HCT116 (cell line): Measurements from ENCODE around the gene IGSF11. TPM values are rescaled to one million over a fixed set of nuclear protein-coding genes. Genes with fewer than 3 reads are reported as not detected.

Experiments
- ATAC-seq: fragments of 200-7000 bp; cut with Tn5 transposase; 2 replicates; pipeline ENCODE4 v1.9.1; 2020; ENCODE audit warnings: mild to moderate bottlenecking, moderate library complexity
- BruUV-seq: library from RNA; stranded (reverse); fragments of 400-500 nt; replicated peaks from 2 replicates; lab custom pipeline; 2021; lab: Mats Ljungman, UMichigan
- CTCF ChIA-PET: fragments of 300-600 bp; sonication (Branson Sonifier 250); formaldehyde crosslinking; loops from one replicate; lab custom pipeline; 2021; ENCODE audit warnings: antibody characterized with exemption; lab: Charles Lee
- POLR2A ChIA-PET: fragments of 300-600, 350-600 bp; sonication (Branson Sonifier 250); formaldehyde crosslinking; loops from one replicate; lab custom pipeline; 2021; ENCODE audit warnings: antibody characterized with exemption; lab: Charles Lee
- RAD21 ChIA-PET, 2 experiments: fragments of 300-600 bp; sonication (Branson Sonifier 250); formaldehyde crosslinking; loops; one replicate each; lab custom pipeline; 2023; ENCODE audit warnings: low total read pairs in 2 of 2; ENCODE audit not compliant: uncharacterized antibody in 2 of 2, unreplicated experiment in 2 of 2, low non-redundant PET in 1 of 2; lab: Charles Lee
- DNase-seq: peaks from one replicate; pipeline ENCODE4 v3.0.0-alpha.2; 2010; ENCODE audit warnings: low read depth, low spot score
- H2AFZ ChIP-seq: fragments of 200-600 bp; shearing (Covaris generic), sonication (generic); 2 replicates; pipeline ENCODE4 v1.6.1; 2017; ENCODE audit warnings: low read depth, mixed run types, mixed read lengths, antibody characterized with exemption, low read length; ENCODE audit not compliant: poor library complexity, severe bottlenecking
- H3K27ac ChIP-seq: 2 replicates; pipeline ENCODE4 v1.5.1; 2012; ENCODE audit warnings: low read depth, low read length
- H3K27me3 ChIP-seq: fragments of 200-600 bp; sonication (generic); 2 replicates; pipeline ENCODE4 v1.6.1; 2016; ENCODE audit warnings: mixed run types, low read length, mixed read lengths; ENCODE audit not compliant: insufficient read depth
- H3K36me3 ChIP-seq, 2 experiments: fragments of 200-500 bp in 1 of 2; fragments of 200-600 bp in 1 of 2; sonication (Bioruptor generic) in 1 of 2; sonication (generic) in 1 of 2; 2 replicates each; pipeline versions ENCODE4 v1.5.1 to v1.6.1; 2014 to 2016; ENCODE audit warnings: low read length in 2 of 2, inconsistent platforms in 1 of 2, mixed read lengths in 1 of 2, mixed run types in 1 of 2; ENCODE audit not compliant: insufficient read depth in 2 of 2, control insufficient read depth in 1 of 2
- H3K4me1 ChIP-seq, 2 experiments: fragments of 200-600 bp in 1 of 2; sonication (generic) in 1 of 2; 2 replicates each; pipeline versions ENCODE4 v1.5.1 to v1.6.1; 2012 to 2017; ENCODE audit warnings: low read length in 2 of 2, inconsistent platforms in 1 of 2, mild to moderate bottlenecking in 1 of 2, mixed read lengths in 1 of 2, mixed run types in 1 of 2, moderate library complexity in 1 of 2; ENCODE audit not compliant: insufficient read depth in 2 of 2, control insufficient read depth in 1 of 2
- H3K4me2 ChIP-seq: fragments of 200-600 bp; sonication (generic); 2 replicates; pipeline ENCODE4 v1.6.1; 2017; ENCODE audit warnings: mixed run types, low read length, mixed read lengths
- H3K4me3 ChIP-seq, 2 experiments: fragments of 200-600 bp in 1 of 2; sonication (generic) in 1 of 2; replicated peaks in 1 of 2; 2 replicates each; pipeline ENCODE4 v1.5.1; 2011 to 2016; ENCODE audit warnings: low read length in 2 of 2, control low read depth in 1 of 2, low read depth in 1 of 2, mild to moderate bottlenecking in 1 of 2, mixed read lengths in 1 of 2, mixed run types in 1 of 2
- H3K79me2 ChIP-seq: fragments of 200-600 bp; sonication (generic); 2 replicates; pipeline ENCODE4 v1.6.1; 2017; ENCODE audit warnings: mild to moderate bottlenecking, mixed run types, low read length, moderate library complexity, mixed read lengths; ENCODE audit not compliant: insufficient read depth
- H3K9ac ChIP-seq: fragments of 200-600 bp; sonication (generic); 2 replicates; pipeline ENCODE4 v1.6.1; 2016; ENCODE audit warnings: low read length, mixed read lengths
- H3K9me2 ChIP-seq: fragments of 200-600 bp; sonication (generic), shearing (Covaris generic); 2 replicates; pipeline ENCODE4 v1.6.1; 2017; ENCODE audit warnings: mixed run types, mild to moderate bottlenecking, moderate library complexity; ENCODE audit not compliant: insufficient read depth
- H3K9me3 ChIP-seq, 2 experiments: fragments of 200-500 bp in 1 of 2; fragments of 200-600 bp in 1 of 2; sonication (Bioruptor generic) in 1 of 2; sonication (generic) in 1 of 2; 2 replicates each; pipeline ENCODE4 v1.6.1; 2014 to 2017; ENCODE audit warnings: low read length in 2 of 2, mixed read lengths in 2 of 2, inconsistent platforms in 1 of 2, low read depth in 1 of 2, mild to moderate bottlenecking in 1 of 2, mixed run types in 1 of 2, moderate library complexity in 1 of 2; ENCODE audit not compliant: control insufficient read depth in 1 of 2, insufficient read depth in 1 of 2
- H4K20me1 ChIP-seq: fragments of 200-600 bp; sonication (generic), shearing (Covaris generic); 2 replicates; pipeline ENCODE4 v1.6.1; 2017; ENCODE audit warnings: mixed run types, mild to moderate bottlenecking, moderate library complexity; ENCODE audit not compliant: insufficient read depth
- ATF3 ChIP-seq: IDR thresholded peaks from 2 replicates; pipeline ENCODE4 v1.6.1; 2012
- CBX3 ChIP-seq: IDR thresholded peaks from 2 replicates; pipeline ENCODE4 v1.6.1; 2012; ENCODE audit warnings: low read depth
- CEBPB ChIP-seq: IDR thresholded peaks from 2 replicates; pipeline ENCODE4 v1.6.1; 2012; ENCODE audit warnings: low read depth
- CTCF ChIP-seq, 3 experiments: fragments of 200-600 bp in 1 of 3; sonication (generic) in 1 of 3; IDR thresholded peaks in 2 of 3; conservative IDR thresholded peaks in 1 of 3; 2 replicates each; pipeline ENCODE4 v1.5.1; 2012 to 2017; ENCODE audit warnings: low read depth in 2 of 3, low read length in 2 of 3, antibody characterized with exemption in 1 of 3, borderline replicate concordance in 1 of 3, control low read depth in 1 of 3, mild to moderate bottlenecking in 1 of 3, mixed read lengths in 1 of 3, mixed run types in 1 of 3, moderate library complexity in 1 of 3; ENCODE audit not compliant: insufficient read depth in 1 of 3
- EGR1 ChIP-seq: IDR thresholded peaks from 2 replicates; pipeline ENCODE4 v1.6.1; 2012; ENCODE audit warnings: low read depth
- EZH2 ChIP-seq: fragments of 200-600 bp; sonication (generic); IDR thresholded peaks from 2 replicates; pipeline ENCODE4 v1.6.1; 2017; ENCODE audit warnings: antibody characterized with exemption, mixed run types
- EZH2phosphoT487 ChIP-seq: fragments of 200-600 bp; IDR thresholded peaks from 2 replicates; pipeline ENCODE4 v1.6.1; 2018; ENCODE audit warnings: antibody characterized with exemption, borderline replicate concordance
- FOSL1 ChIP-seq: IDR thresholded peaks from 2 replicates; pipeline ENCODE4 v1.6.1; 2012; ENCODE audit warnings: low read depth
- JUND ChIP-seq: IDR thresholded peaks from 2 replicates; pipeline ENCODE4 v1.6.1; 2012
- POLR2AphosphoS5 ChIP-seq: IDR thresholded peaks from 2 replicates; pipeline ENCODE4 v1.6.1; 2011; ENCODE audit warnings: mild to moderate bottlenecking, low read depth, low read length, moderate library complexity
- RAD21 ChIP-seq: IDR thresholded peaks from 2 replicates; pipeline ENCODE4 v1.6.1; 2012; ENCODE audit warnings: low read depth, mild to moderate bottlenecking
- SIN3A ChIP-seq: IDR thresholded peaks from 2 replicates; pipeline ENCODE4 v1.6.1; 2012; ENCODE audit warnings: low read depth
- SP1 ChIP-seq: IDR thresholded peaks from 2 replicates; pipeline ENCODE4 v1.6.1; 2012; ENCODE audit warnings: low read depth
- SRF ChIP-seq: IDR thresholded peaks from 2 replicates; pipeline ENCODE4 v1.6.1; 2012; ENCODE audit warnings: low read depth
- TCF7L2 ChIP-seq: IDR thresholded peaks from 2 replicates; pipeline ENCODE4 v1.7.0; 2011; ENCODE audit warnings: borderline replicate concordance, inconsistent platforms; ENCODE audit not compliant: insufficient read depth, insufficient read length; ENCODE audit errors: extremely low read depth
- YY1 ChIP-seq: IDR thresholded peaks from 2 replicates; pipeline ENCODE4 v1.6.1; 2011; ENCODE audit warnings: low read length, low read depth, moderate library complexity, mild to moderate bottlenecking; ENCODE audit not compliant: insufficient replicate concordance; ENCODE audit errors: extremely low read depth
- ZBTB33 ChIP-seq: IDR thresholded peaks from 2 replicates; pipeline ENCODE4 v1.6.1; 2011; ENCODE audit warnings: mild to moderate bottlenecking, low read length, moderate library complexity; ENCODE audit not compliant: insufficient replicate concordance; ENCODE audit errors: extremely low read depth
- ZNF274 ChIP-seq: fragments of 200-500 bp; sonication (Bioruptor generic); IDR thresholded peaks from 2 replicates; pipeline ENCODE4 v1.6.1; 2014; ENCODE audit warnings: mild to moderate bottlenecking, low read depth, low read length, inconsistent platforms
- intact Hi-C: fragments of 100-400 bp; cut with micrococcal nuclease; formaldehyde crosslinking; loops from 2 replicates; pipeline ENCODE4 v1.10.0; 2022
- total RNA-seq: library from RNA; stranded (reverse); gene quantifications from one replicate; pipeline ENCODE4 v1.2.1, GENCODE V29; 2021; ENCODE audit not compliant: unreplicated experiment
- TF ChIP-seq, protein P1 (sequence below): IDR thresholded peaks from 2 replicates; pipeline ENCODE4 v1.6.1; 2012
- TF ChIP-seq, protein P2 (sequence below): IDR thresholded peaks from 2 replicates; pipeline ENCODE4 v1.6.1; 2012; ENCODE audit warnings: low read depth

IGSF11 gene
- total RNA-seq, 1 experiment from 2014 or later: not detected

DNA sequence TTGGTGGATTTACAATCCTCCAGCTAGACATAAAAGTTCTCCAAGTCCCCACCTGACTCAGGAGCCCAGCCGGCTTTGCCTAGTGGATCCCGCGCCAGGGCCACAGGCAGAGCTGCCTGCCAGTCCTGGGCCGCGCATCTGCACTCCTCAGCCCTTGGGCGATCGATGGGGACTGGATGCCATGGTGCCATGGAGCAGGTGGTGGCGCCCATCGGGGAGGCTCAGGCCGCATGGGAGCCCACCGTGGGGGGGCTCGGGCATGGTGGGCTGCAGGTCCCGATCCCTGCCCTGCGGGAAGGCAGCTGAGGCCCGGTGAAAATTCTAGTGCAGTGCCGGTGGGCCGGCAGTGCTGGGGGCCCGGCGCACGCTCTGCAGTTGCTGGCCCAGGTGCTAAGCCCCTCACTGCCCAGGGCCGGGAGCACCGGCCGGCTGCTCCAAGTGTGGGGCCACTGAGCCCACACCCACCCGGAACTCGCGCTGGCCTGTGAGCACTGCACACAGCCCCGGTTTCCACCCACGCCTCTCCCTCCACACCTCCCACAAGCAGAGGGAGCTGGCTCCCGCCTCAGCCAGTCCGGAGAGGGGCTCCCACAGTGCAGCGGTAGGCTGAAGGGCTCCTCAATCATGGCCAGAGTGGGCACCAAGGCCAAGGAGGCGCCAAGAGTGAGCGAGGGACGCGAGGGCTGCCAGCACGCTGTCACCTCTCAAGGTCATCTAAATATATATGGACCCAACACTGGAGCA lies 38.8 kb upstream of the IGSF11 start:
- no peak for DNase-seq
- intact Hi-C loops: no loop called here
- ChIA-PET RAD21 (no interaction called here), CTCF (no interaction called here), POLR2A (no interaction called here)
- H4K20me1 ChIP-seq: no peaks in the 10 kb centered on the region
- H3K4me1 ChIP-seq: no peaks in the 10 kb centered on the region
- ATAC-seq: no peak
- no peaks in the 10 kb centered on the region for H3K36me3 ChIP-seq
- no peaks in the 10 kb centered on the region for H3K27me3 ChIP-seq
- no peaks in the 10 kb centered on the region; the same call in 1 of the 2 replicates for H3K9me2 ChIP-seq
- no peak overlapping the region for H3K9ac ChIP-seq
- H3K27ac ChIP-seq: no peak overlapping the region
- no peak overlapping the region for H3K4me3 ChIP-seq
- no peak for TF ChIP-seq EZH2phosphoT487
- TF ChIP-seq, protein P1, sequence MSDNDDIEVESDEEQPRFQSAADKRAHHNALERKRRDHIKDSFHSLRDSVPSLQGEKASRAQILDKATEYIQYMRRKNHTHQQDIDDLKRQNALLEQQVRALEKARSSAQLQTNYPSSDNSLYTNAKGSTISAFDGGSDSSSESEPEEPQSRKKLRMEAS: no peak
- no peak for TF ChIP-seq CBX3
- no peak for TF ChIP-seq CEBPB
- TF ChIP-seq FOSL1: no peak
- TF ChIP-seq CTCF (IDR thresholded peaks at IDR 0.05 in 2 of 3, conservative IDR thresholded peaks at IDR 0.05 in 1 of 3; ENCODE audit: borderline replicate concordance in 1 of 3, insufficient read depth in 1 of 3, low read depth in 2 of 3, low read length in 2 of 3): no peak
- TF ChIP-seq SRF: no peak
- no peak for TF ChIP-seq EZH2
- TF ChIP-seq EGR1: no peak
- TF ChIP-seq JUND: no peak
- no peak for TF ChIP-seq SIN3A
- TF ChIP-seq YY1: no peak
- TF ChIP-seq POLR2AphosphoS5: no peak
- no peak for TF ChIP-seq ATF3
- no peak for TF ChIP-seq SP1
- no peak for TF ChIP-seq ZNF274
- no peak for TF ChIP-seq ZBTB33
- TF ChIP-seq RAD21: no peak
- no peak for TF ChIP-seq TCF7L2
- TF ChIP-seq, protein P2, sequence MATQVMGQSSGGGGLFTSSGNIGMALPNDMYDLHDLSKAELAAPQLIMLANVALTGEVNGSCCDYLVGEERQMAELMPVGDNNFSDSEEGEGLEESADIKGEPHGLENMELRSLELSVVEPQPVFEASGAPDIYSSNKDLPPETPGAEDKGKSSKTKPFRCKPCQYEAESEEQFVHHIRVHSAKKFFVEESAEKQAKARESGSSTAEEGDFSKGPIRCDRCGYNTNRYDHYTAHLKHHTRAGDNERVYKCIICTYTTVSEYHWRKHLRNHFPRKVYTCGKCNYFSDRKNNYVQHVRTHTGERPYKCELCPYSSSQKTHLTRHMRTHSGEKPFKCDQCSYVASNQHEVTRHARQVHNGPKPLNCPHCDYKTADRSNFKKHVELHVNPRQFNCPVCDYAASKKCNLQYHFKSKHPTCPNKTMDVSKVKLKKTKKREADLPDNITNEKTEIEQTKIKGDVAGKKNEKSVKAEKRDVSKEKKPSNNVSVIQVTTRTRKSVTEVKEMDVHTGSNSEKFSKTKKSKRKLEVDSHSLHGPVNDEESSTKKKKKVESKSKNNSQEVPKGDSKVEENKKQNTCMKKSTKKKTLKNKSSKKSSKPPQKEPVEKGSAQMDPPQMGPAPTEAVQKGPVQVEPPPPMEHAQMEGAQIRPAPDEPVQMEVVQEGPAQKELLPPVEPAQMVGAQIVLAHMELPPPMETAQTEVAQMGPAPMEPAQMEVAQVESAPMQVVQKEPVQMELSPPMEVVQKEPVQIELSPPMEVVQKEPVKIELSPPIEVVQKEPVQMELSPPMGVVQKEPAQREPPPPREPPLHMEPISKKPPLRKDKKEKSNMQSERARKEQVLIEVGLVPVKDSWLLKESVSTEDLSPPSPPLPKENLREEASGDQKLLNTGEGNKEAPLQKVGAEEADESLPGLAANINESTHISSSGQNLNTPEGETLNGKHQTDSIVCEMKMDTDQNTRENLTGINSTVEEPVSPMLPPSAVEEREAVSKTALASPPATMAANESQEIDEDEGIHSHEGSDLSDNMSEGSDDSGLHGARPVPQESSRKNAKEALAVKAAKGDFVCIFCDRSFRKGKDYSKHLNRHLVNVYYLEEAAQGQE: no peak
- no peaks in the 10 kb centered on the region for H3K79me2 ChIP-seq
- no peak overlapping the region for H2AFZ ChIP-seq
- H3K9me3 ChIP-seq: no peaks in the 10 kb centered on the region
- BruUV-seq: no TSS peak
- no peak overlapping the region for H3K4me2 ChIP-seq
